ENCODE measurements around the gene BRSK1.

DNA sequence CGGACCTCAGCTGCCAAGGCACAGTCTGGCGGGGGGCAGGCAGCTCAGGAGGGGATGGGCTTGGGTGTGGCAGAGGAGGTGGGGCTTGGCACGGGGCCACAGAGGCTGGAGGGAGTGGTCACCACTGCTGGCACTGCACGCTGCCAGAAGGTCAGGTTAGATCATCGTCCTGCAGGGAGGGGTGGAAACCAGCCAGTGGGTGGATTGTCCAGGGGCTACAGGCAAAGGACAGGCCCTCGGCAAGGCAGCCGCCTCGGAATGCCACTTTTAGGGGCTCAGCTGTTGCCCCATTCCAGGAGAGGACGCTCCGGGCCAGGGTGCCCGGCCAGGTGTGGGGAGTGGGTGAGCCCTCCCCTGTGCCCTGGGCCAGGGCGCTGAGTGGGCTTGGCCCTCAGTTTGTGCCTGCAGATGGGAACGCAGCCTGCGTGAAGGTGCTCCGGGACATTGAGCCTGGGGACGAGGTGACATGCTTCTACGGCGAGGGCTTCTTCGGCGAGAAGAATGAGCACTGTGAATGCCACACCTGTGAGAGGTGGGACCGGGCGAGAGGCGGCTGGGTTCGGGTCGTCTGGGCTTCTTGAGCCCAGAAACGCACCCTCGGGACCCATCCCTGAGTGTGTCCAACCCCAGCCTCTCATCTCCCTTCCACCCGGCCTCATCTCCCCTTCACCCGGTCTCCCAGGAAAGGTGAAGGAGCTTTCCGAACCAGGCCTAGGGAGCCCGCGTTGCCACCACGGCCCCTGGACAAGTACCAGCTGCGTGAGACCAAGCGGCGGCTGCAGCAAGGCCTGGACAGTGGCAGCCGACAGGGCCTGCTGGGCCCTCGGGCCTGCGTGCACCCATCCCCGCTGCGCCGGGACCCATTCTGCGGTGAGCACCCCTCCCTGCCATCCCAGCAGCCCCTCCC, 62.3 kb downstream of the BRSK1 start:
- TF ChIP-seq, protein P1, sequence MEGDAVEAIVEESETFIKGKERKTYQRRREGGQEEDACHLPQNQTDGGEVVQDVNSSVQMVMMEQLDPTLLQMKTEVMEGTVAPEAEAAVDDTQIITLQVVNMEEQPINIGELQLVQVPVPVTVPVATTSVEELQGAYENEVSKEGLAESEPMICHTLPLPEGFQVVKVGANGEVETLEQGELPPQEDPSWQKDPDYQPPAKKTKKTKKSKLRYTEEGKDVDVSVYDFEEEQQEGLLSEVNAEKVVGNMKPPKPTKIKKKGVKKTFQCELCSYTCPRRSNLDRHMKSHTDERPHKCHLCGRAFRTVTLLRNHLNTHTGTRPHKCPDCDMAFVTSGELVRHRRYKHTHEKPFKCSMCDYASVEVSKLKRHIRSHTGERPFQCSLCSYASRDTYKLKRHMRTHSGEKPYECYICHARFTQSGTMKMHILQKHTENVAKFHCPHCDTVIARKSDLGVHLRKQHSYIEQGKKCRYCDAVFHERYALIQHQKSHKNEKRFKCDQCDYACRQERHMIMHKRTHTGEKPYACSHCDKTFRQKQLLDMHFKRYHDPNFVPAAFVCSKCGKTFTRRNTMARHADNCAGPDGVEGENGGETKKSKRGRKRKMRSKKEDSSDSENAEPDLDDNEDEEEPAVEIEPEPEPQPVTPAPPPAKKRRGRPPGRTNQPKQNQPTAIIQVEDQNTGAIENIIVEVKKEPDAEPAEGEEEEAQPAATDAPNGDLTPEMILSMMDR (IDR thresholded peaks at IDR 0.05), result no peak
- no peak for TF ChIP-seq EZH2phosphoT487 (IDR thresholded peaks at IDR 0.05)
- TF ChIP-seq EZH2 (IDR thresholded peaks at IDR 0.05), result no peak

All from neural progenitor cell (in vitro differentiated cells).